HG03175 (cell line): ENCODE results near the gene FAM153A.
"Not testable (repeated sequence)": the region's sequence is repeated elsewhere in the genome, so short reads cannot be mapped to it uniquely, and the experiment has no call there.

Experiments
- ATAC-seq: cut with Tn5 transposase; IDR thresholded peaks from one replicate; pipeline ENCODE4 v1.9.1; 2021; ENCODE audit warnings: mild to moderate bottlenecking, moderate library complexity; ENCODE audit not compliant: unreplicated experiment

Gene FAM153A

DNA sequence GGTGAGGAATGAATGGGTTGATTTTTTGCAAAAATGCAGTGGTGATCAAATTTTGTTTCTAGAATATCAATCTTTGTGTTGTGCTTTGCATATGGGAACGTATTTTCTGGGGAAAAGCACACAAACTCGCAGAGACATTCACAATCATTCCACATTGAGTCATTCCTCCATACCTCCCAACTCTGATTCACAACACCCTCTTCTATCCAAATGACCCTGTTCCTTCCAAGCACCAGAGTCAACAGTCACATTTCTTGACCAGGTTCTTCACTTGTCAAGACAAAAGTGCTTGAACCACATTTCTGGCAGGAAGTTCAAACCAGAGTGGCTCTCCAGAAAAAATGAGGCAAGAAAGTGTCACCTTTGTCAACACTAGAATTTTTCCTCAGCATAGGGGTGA, 35.3 kb downstream of the FAM153A start:
- not testable (repeated sequence) for ATAC-seq

DNA sequence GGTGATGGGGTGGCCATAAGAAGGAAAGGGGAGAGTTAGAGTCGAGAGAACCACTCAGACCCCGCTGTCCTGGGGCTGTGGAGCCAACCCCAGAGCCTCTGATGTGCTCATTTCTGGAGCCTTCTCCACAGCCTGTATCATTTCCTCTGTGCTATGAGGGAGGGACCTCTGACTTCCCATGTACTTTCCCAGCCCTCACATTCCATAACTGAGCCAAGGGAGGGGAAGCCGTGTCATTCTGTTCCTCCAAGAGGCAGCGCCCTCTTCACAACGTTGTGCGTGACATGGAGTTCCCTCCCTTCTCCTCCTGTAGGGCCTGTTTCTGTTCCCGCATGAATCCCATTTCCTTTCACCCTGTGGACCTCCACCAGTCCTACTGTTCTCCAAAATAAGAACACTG, 57.8 kb downstream of the FAM153A start:
- ATAC-seq, result not testable (repeated sequence)

DNA sequence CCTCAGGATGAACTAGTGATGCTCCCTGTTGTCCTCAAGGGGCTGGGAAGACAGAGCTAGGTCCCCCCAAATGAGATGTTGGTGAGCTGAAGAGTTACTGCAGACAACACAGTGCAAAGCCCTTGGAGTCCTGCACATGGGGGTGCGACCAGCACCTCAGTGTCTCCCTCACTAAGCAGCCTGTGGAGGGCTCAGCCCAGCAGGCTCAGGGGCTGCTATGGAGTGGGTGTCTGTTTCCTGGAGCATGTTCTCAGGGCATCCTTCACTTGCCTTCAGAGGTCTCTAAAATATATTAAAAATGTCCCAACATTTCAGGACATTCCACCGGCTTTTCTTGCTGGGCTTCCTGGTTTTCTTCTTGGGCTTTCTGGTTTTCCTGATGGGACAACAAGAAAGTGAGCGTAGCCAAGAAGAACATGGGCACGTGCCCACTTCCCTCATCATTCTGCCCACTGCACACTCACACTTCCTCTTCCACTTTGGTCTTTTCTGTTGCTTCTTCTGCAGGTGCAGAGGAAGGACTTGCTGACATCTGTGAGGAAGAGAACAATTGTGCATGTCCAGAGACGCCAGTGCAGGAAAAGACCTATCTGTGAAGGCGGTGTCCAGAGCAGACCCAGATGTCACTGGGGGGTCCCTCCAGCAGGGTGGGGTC, 58.7 kb downstream of the FAM153A start:
- ATAC-seq, result not testable (repeated sequence)

DNA sequence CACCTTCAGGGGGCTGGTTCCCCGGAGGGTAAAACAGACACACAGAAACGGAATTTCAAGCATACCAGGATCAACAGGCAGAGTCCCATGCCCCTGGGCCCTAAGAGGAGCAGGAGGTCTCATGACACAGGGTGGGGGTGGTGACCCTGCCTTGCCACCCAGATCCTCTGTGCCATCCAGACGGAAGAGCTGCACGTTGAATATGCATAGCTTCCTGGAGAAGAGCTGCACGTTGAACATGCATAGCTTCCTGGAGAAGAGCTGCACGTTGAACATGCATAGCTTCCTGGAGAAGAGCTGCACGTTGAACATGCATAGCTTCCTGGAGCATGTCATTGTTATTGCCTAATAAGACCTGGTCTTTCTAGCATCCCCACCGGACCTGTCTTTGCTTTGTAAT, 59.9 kb downstream of the FAM153A start:
- not testable (repeated sequence) for ATAC-seq

DNA sequence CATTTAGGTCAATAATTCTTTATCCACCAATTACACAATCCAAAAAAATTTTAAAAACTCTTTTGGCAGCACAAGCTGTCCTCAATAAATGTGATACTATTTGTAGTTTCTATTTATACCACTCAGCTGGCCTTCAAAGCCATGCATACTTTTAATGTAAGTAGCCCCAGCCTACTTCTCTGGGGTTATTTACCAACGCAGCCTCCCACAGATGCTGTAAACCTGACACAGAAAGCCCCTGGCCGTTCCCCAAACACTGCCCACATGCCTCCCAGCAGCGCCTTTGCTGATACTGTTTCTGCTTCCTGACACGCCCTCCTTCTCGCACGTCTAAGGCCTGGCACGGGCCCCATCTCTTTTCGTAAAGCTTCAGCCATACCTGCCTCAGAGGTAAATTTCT, 62.7 kb downstream of the FAM153A start:
- not testable (repeated sequence) for ATAC-seq

DNA sequence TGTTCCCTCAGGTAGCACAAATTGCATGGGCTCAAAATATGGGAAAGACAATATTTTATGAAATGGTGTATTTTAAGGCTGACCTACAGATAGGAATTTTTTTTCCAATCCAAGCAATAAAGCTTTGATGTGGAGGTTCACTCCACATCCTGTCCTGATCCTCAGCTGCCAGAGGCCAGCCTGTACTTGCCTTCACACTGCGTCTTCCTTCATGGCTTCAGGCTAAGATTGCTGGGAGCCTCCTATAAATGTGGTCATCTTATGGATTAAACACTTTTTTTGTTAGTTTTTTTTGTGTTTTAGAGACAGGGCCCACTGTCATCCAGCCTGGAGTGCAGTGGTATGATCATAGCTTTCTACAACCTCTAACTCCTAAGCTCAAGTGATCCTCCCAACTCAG, 67.3 kb downstream of the FAM153A start:
- ATAC-seq, result not testable (repeated sequence)

DNA sequence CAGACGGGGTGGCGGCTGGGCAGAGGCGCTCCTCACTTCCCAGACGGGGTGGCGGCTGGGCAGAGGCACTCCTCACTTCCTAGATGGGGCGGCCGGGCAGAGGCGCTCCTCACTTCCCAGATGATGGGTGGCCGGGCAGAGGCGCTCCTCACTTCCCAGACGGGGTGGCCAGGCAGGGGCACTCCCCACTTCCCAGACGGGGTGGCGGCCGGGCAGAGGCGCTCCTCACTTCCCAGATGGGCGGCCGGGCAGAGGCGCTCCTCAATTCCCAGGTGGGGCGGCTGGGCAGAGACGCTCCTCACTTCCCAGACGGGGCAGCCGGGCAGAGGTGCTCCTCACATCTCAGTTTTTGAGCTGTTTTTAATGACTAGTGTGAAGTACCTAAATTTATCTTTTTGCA, 86.6 kb downstream of the FAM153A start:
- ATAC-seq, result not testable (repeated sequence)

DNA sequence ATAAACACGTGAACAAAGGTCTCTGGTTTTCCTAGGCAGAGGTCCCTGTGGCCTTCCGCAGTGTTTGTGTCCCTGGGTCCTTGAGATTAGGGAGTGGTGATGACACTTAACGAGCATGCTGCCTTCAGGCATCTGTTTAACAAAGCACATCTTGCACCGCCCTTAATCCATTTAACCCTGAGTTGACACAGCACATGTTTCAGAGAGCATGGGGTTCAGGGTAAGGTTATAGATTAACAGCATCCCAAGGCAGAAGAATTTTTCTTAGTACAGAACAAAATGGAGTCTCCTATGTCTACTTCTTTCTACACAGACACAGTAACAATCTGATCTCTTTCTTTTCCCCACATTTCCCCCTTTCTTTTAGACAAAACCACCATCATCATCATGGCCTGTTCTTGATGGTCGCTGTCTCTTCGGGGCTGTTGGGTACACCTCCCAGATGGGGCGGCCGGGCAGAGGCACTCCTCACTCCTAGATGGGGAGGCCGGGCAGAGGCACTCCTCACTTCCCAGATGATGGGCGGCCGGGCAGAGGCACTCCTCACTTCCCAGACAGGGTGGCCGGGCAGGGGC, 87.3 kb downstream of the FAM153A start:
- ATAC-seq, result not testable (repeated sequence)

DNA sequence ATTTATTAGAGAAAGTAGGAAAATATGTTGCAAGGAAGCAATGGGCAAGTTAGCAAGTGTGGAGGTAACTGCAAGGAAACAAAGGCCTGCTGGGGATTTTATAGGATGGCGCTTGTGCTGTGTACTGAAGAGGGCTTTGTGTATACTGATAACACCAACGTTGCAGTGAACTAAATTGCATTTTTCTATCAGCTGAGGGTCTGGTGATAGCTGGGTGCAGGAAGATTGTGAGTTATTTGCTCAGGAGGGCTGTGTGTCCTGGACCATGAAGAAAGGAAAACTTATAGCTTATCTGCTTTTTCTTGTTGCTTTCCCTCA, 88.2 kb downstream of the FAM153A start:
- not testable (repeated sequence) for ATAC-seq

DNA sequence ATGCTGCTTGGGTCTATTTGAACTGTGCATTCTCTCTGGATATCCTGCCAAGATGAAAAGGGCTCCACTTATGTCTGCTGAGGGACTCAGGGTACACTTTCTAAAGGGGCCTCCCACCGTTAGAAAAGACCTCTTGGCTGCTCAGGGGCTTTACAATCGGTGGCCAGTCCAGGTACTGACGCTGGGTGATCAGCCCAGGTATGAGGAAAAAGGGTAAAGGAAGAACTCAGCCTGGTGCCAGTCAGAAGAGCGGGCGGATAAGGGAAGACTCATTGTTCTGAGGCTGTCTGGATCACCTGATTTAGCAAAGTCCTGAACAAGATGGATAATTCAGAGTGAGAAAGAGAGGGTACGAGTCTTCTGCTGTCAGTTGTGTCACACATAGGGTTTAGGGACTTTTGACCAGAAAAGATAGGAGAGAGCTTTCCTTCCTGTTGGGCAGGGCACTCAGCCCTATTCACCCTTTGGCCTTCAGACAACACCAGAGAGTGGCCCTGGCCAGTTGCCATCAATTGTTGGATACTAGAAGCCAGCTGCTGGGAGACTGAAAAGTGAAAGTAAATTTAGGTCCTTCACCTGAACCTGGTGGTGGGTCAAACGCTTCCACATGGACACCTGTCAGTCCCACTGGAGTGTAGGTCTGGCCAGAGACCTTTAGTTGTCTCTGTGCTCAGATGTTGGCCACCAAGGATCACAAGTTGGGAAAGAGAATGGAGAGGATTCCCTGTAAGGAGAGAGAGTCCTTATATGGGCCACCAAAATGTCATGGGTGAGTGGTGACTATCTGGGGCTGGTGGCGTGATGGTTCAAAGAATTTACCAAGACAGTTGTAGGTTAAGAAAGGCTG, 88.8 kb downstream of the FAM153A start:
- ATAC-seq, result not testable (repeated sequence)

DNA sequence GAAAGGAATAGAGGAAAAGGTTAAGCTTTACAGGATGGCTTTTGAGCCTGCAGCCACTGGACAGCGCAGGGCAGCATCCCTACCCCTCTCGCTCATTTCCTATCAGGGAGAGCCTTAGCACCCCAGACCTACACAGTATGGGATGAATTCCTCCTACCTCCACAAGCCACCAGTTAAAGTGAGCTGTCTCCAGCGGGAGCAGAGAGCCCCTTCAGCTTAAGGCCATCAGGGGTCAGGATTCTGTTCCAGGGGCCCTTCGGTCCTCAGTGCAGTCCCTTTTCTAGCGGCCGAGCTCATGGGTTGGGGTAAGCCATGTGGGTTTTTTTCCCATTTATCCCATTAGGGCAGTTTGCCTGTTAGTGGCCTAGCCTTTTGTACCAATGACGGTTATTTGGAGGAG, 89.7 kb downstream of the FAM153A start:
- not testable (repeated sequence) for ATAC-seq

DNA sequence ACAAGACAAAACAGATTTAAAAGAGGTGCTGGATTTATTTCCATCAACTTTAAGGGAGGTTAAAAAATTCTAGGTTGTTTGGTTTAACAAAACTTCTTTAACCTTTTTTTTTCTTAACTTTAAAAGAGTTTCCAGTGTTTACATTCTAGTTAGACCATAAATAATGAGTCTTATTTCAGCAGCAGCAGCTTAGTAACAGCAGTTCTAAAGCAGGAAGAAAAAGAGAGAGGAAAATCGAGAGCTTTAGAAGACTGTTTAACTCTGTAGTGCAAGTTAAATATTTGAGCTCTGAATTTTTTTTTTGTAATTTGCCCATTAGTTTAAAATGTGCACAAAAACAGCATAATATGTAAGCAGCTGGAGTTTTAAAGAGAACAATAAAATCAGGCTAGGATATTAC, 90.2 kb downstream of the FAM153A start:
- ATAC-seq, result not testable (repeated sequence)

DNA sequence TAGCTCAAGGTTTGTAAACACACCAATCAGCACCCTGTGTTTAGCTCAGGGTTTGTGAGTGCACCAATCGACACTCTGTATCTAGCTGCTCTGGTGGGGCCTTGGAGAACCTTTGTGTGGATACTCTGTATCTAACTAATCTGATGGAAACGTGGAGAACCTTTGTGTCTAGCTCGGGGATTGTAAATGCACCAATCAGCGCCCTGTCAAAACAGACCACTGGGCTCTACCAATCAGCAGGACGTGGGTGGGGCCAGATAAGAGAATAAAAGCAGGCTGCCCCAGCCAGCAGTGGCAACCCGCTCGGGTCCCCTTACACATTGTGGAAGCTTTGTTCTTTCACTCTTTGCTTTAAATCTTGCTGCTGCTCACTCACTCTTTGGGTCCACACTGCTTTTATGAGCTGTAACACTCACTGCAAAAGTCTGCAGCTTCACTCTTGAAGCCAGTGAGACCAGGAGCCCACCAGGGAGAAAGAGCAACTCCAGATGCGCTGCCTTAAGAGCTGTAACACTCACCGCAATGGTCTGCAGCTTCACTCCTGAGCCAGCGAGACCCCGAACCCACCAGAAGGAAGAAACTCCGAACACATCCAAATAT, 93.6 kb downstream of the FAM153A start:
- not testable (repeated sequence) for ATAC-seq

DNA sequence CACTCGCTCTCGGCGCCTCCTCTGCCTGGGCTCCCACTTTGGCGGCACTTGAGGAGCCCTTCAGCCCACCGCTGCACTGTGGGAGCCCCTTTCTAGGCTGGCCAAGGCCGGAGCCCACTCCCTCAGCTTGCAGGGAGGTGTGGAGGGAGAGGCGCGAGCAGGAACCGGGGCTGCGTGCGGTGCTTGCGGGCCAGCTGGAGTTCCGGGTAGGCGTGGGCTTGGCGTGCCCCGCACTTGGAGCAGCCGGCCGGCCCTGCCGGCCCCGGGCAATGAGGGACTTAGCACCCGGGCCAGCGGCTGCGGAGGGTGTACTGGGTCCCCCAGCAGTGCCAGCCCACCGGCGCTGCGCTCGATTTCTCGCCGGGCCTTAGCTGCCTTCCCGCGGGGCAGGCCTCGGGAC, 94.6 kb downstream of the FAM153A start:
- ATAC-seq, result not testable (repeated sequence)

DNA sequence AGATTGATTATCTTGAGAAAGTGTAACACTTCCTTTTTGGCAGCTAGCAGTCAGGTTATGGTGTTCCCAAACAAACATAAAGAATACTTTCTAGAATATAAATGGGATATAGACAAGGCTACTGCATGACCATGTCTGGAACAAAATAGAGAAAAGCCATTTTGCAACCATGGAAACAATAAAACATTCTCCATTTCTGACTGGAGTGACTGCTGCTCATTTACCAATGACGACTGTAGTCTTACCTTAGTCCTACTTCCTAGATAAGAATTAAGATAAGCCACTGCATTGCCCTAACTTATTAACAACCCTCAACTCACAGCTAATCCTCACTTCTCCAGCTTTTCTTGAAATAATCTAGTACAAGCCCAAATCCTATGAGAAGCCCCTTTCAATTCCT, 100.8 kb downstream of the FAM153A start:
- not testable (repeated sequence) for ATAC-seq
